CD4-positive, alpha-beta T cell (primary cell): ENCODE measurements around the gene CD300A. TPM values are rescaled to one million over a fixed set of nuclear protein-coding genes. Genes with fewer than 3 reads are reported as not detected.

Experiments used
- ATAC-seq: fragments of 200-7000 bp; cut with Tn5 transposase; one replicate; pipeline ENCODE4 v1.10.0; 2022; ENCODE audit warnings: mild to moderate bottlenecking; ENCODE audit not compliant: poor library complexity
- CTCF ChIA-PET: fragments of 350-600 bp; sonication (Branson Sonifier 250); formaldehyde crosslinking; loops from one replicate; lab custom pipeline; 2021; ENCODE audit warnings: antibody characterized with exemption, inconsistent platforms; lab: Charles Lee
- POLR2A ChIA-PET: fragments of 350-600 bp; sonication (Branson Sonifier 250); formaldehyde crosslinking; loops from one replicate; lab custom pipeline; 2021; ENCODE audit warnings: antibody characterized with exemption, inconsistent platforms; lab: Charles Lee
- DNase-seq, 14 experiments: peaks; one replicate each; pipeline ENCODE4 v3.0.0-alpha.2; 2013 to 2020; ENCODE audit warnings: mixed read lengths in 2 of 14
- H3K27ac ChIP-seq, 2 donors: one replicate each; pipeline versions ENCODE4 v1.5.1 to v1.7.0; 2013; ENCODE audit warnings: low read length in 2 of 2, low read depth in 1 of 2, mild to moderate bottlenecking in 1 of 2
- H3K27me3 ChIP-seq, 2 experiments: 1 replicate in 1 of 2; 2 replicates in 1 of 2; pipeline versions ENCODE4 v1.6.1 to v1.7.0; 2013; ENCODE audit warnings: low read length in 2 of 2, control low read depth in 1 of 2, mild to moderate bottlenecking in 1 of 2, moderate library complexity in 1 of 2; ENCODE audit not compliant: insufficient read depth in 2 of 2, control insufficient read depth in 1 of 2
- H3K36me3 ChIP-seq: one replicate; pipeline ENCODE4 v1.6.1; 2013; ENCODE audit warnings: low read length, control low read depth; ENCODE audit not compliant: insufficient read depth
- H3K4me1 ChIP-seq: one replicate; pipeline ENCODE4 v1.6.1; 2013; ENCODE audit warnings: low read length, control low read depth; ENCODE audit not compliant: insufficient read depth
- H3K4me3 ChIP-seq: one replicate; pipeline ENCODE4 v1.5.1; 2013; ENCODE audit warnings: mild to moderate bottlenecking, low read length, moderate library complexity
- H3K9me3 ChIP-seq, 2 experiments: 1 replicate in 1 of 2; 2 replicates in 1 of 2; pipeline versions ENCODE4 v1.6.1 to v1.7.0; 2013; ENCODE audit warnings: low read length in 2 of 2, mild to moderate bottlenecking in 2 of 2, control low read depth in 1 of 2, moderate library complexity in 1 of 2; ENCODE audit not compliant: control insufficient read depth in 1 of 2, insufficient read depth in 1 of 2
- H3K27ac Mint-ChIP-seq: one replicate; pipeline ENCODE4 v1.8.0; 2020; ENCODE audit warnings: mixed read lengths
- H3K27me3 Mint-ChIP-seq: one replicate; pipeline ENCODE4 v1.8.0; 2021; ENCODE audit warnings: mixed read lengths
- H3K36me3 Mint-ChIP-seq: one replicate; pipeline ENCODE4 v1.8.0; 2021; ENCODE audit warnings: low read depth, mixed read lengths
- H3K4me1 Mint-ChIP-seq: one replicate; pipeline ENCODE4 v1.8.0; 2021; ENCODE audit warnings: low read depth, mixed read lengths
- H3K4me3 Mint-ChIP-seq: one replicate; pipeline ENCODE4 v1.8.0; 2020; ENCODE audit warnings: mild to moderate bottlenecking, mixed read lengths
- H3K9me3 Mint-ChIP-seq: one replicate; pipeline ENCODE4 v1.8.0; 2020; ENCODE audit warnings: mixed read lengths
- CTCF ChIP-seq: fragments of 200-600 bp; IDR thresholded peaks from one replicate; pipeline ENCODE4 v1.8.0; 2022; ENCODE audit warnings: antibody characterized with exemption, mild to moderate bottlenecking
- intact Hi-C, 2 experiments: fragments of 100-400 bp; cut with DNase I in 1 of 2; cut with micrococcal nuclease in 1 of 2; formaldehyde crosslinking; loops; one replicate each; pipeline versions ENCODE4 v1.15.1 to v1.9.0; 2023 to 2025; cut with DNase I, micrococcal nuclease
- total RNA-seq, 174 experiments: library from RNA in 2 of 174; stranded (reverse) in 2 of 174; gene quantifications; one replicate each; pipeline ENCODE4 v1.2.3 and lab custom pipeline; 2021 to 2026

The CD300A gene
- total RNA-seq, 2 experiments from 2014 or later: 1.8 to 2.6 TPM

GRCh38 chr17:74520016-74520434, 53.6 kb downstream of the CD300A start:
- peaks cover 3% of the 10 kb centered on the region for H3K36me3 Mint-ChIP-seq
- H3K9me3 Mint-ChIP-seq: peaks cover 2% of the 10 kb centered on the region
- peak overlapping the region in 1 of 2 donors; percentile 4 for H3K27ac ChIP-seq
- H3K36me3 ChIP-seq: no peaks in the 10 kb centered on the region
- no peak overlapping the region for H3K4me3 Mint-ChIP-seq
- H3K27me3 ChIP-seq: peaks cover 24 to 29% of the 10 kb centered on the region in 2 experiments
- no peak overlapping the region for H3K27ac Mint-ChIP-seq
- DNase-seq (peak in 3 of 14 experiments; percentile 25 to 51 (median 43)), ATAC-seq (no peak)
- H3K4me1 Mint-ChIP-seq: no peaks in the 10 kb centered on the region
- TF ChIP-seq CTCF: no peak
- CTCF ChIA-PET: no interaction called here
- peaks cover 47% of the 10 kb centered on the region for H3K27me3 Mint-ChIP-seq
- POLR2A ChIA-PET: no interaction called here
- H3K9me3 ChIP-seq: peaks cover 0 to 19% of the 10 kb centered on the region in 2 experiments
- intact Hi-C loops: no loop called here
- H3K4me1 ChIP-seq: peaks cover 6% of the 10 kb centered on the region
- H3K4me3 ChIP-seq: no peak overlapping the region

GRCh38 chr17:74520790-74521480, 54.5 kb downstream of the CD300A start:
- peaks cover 0 to 19% of the 10 kb centered on the region in 2 experiments for H3K9me3 ChIP-seq
- intact Hi-C loops: no loop called here
- CTCF ChIA-PET: no interaction called here
- peak in 2 of 14 experiments; percentile 52 to 66 for DNase-seq
- peaks cover 6% of the 10 kb centered on the region for H3K4me1 ChIP-seq
- H3K27me3 ChIP-seq: peaks cover 24 to 29% of the 10 kb centered on the region in 2 experiments
- Mint-ChIP-seq H3K36me3 (peaks cover 3% of the 10 kb centered on the region), H3K27me3 (peaks cover 51% of the 10 kb centered on the region), H3K27ac (no peak overlapping the region), H3K4me3 (no peak overlapping the region), H3K9me3 (peaks cover 2% of the 10 kb centered on the region), H3K4me1 (no peaks in the 10 kb centered on the region)
- peak overlapping the region in 1 of 2 donors; percentile 62 for H3K27ac ChIP-seq
- no peak overlapping the region for H3K4me3 ChIP-seq
- no peak for ATAC-seq
- H3K36me3 ChIP-seq: no peaks in the 10 kb centered on the region
- POLR2A ChIA-PET: no interaction called here
- no peak for TF ChIP-seq CTCF

- ChIA-PET POLR2A (no interaction called here), CTCF (no interaction called here)
- H3K4me3 ChIP-seq: no peak overlapping the region
- Mint-ChIP-seq H3K4me1 (no peaks in the 10 kb centered on the region), H3K9me3 (peaks cover 2% of the 10 kb centered on the region), H3K27ac (no peak overlapping the region), H3K4me3 (no peak overlapping the region), H3K27me3 (peaks cover 47% of the 10 kb centered on the region), H3K36me3 (peaks cover 3% of the 10 kb centered on the region)
- peak overlapping the region in 1 of 2 donors; percentile 62 for H3K27ac ChIP-seq
- H3K36me3 ChIP-seq: no peaks in the 10 kb centered on the region
- H3K4me1 ChIP-seq: peaks cover 6% of the 10 kb centered on the region
- H3K27me3 ChIP-seq: peaks cover 21 to 29% of the 10 kb centered on the region in 2 experiments
- no peak for TF ChIP-seq CTCF
- ATAC-seq (no peak), DNase-seq (peak in 3 of 14 experiments; percentile 41 to 54 (median 50))
- intact Hi-C loops: no loop called here
- H3K9me3 ChIP-seq: peaks cover 0 to 19% of the 10 kb centered on the region in 2 experiments
Measured at GRCh38 chr17:74521701-74522201, 55.3 kb downstream of the CD300A start.
